Endothelial cell of umbilical vein (primary cell): ENCODE results near the gene PFDN4. TPM values are rescaled to one million over a fixed set of nuclear protein-coding genes. Genes with fewer than 3 reads are reported as not detected.

Experiments used
- BruUV-seq: library from RNA; stranded (reverse); fragments of 400-500 nt; replicated peaks from 2 replicates; lab custom pipeline; 2021; lab: Mats Ljungman, UMichigan
- CTCF ChIA-PET: fragments of 300-600, 350-600 bp; sonication (Branson Sonifier 250); formaldehyde crosslinking; loops from one replicate; lab custom pipeline; 2021; ENCODE audit warnings: antibody characterized with exemption, inconsistent platforms; lab: Charles Lee
- POLR2A ChIA-PET: fragments of 300-600, 350-600 bp; sonication (Branson Sonifier 250); formaldehyde crosslinking; loops from one replicate; lab custom pipeline; 2021; ENCODE audit warnings: antibody characterized with exemption, inconsistent platforms; lab: Charles Lee
- DNase-seq: peaks from one replicate; pipeline ENCODE4 v3.0.0-alpha.2; 2011; ENCODE audit warnings: low read depth, low spot score
- FAIRE-seq: peaks from 2 replicates; lab custom pipeline; 2011; peaks lifted over from hg19 to GRCh38; lab: Jason Lieb, UNC
- H2AFZ ChIP-seq: 2 replicates; pipeline ENCODE4 v1.6.0; 2012; ENCODE audit warnings: low read depth, low read length, control low read depth, inconsistent platforms
- H3K27ac ChIP-seq: 2 replicates; pipeline ENCODE4 v1.5.1; 2011; ENCODE audit warnings: low read depth, mild to moderate bottlenecking, control low read depth, low read length, moderate library complexity; ENCODE audit not compliant: insufficient read depth
- H3K27me3 ChIP-seq, 2 experiments: 2 replicates each; pipeline versions ENCODE4 v1.6.0 to v1.6.1; 2011; ENCODE audit warnings: low read length in 2 of 2, mixed read lengths in 1 of 2; ENCODE audit not compliant: control insufficient read depth in 2 of 2, insufficient read depth in 2 of 2
- H3K36me3 ChIP-seq, 2 experiments: 2 replicates in 1 of 2; 3 replicates in 1 of 2; pipeline ENCODE4 v1.5.1; 2011; ENCODE audit warnings: low read length in 2 of 2, mild to moderate bottlenecking in 1 of 2, moderate library complexity in 1 of 2; ENCODE audit not compliant: control insufficient read depth in 2 of 2, insufficient read depth in 2 of 2; ENCODE audit errors: extremely low read depth in 1 of 2
- H3K4me1 ChIP-seq: 3 replicates; pipeline ENCODE4 v1.5.1; 2011; ENCODE audit warnings: mild to moderate bottlenecking, low read length; ENCODE audit not compliant: control insufficient read depth, insufficient read depth; ENCODE audit errors: extremely low read depth
- H3K4me2 ChIP-seq: 2 replicates; pipeline ENCODE4 v1.6.1; 2011; ENCODE audit warnings: low read length, control low read depth, mixed read lengths; ENCODE audit not compliant: insufficient read depth
- H3K4me3 ChIP-seq, 3 experiments: fragments of 200-600 bp in 1 of 3; sonication (generic), shearing (Covaris generic) in 1 of 3; replicated peaks in 1 of 3; 2 replicates each; pipeline ENCODE4 v1.5.1; 2011 to 2016; ENCODE audit warnings: control low read depth in 3 of 3, low read length in 3 of 3, mild to moderate bottlenecking in 2 of 3, inconsistent platforms in 1 of 3, low read depth in 1 of 3, moderate library complexity in 1 of 3; ENCODE audit not compliant: insufficient read depth in 1 of 3
- H3K79me2 ChIP-seq: 2 replicates; pipeline ENCODE4 v1.6.0; 2012; ENCODE audit warnings: low read length, inconsistent platforms; ENCODE audit not compliant: control insufficient read depth, insufficient read depth
- H3K9ac ChIP-seq: replicated peaks from 2 replicates; pipeline ENCODE3; 2011; ENCODE audit warnings: low read length, control low read depth; ENCODE audit not compliant: insufficient read depth; ENCODE audit errors: extremely low read depth
- H3K9me1 ChIP-seq: replicated peaks from 3 replicates; pipeline ENCODE4 v1.6.0; 2011; ENCODE audit warnings: mild to moderate bottlenecking, low read length; ENCODE audit not compliant: control insufficient read depth, insufficient read depth; ENCODE audit errors: extremely low read depth
- H3K9me3 ChIP-seq: replicated peaks from 2 replicates; pipeline ENCODE4 v1.5.1; 2012; ENCODE audit warnings: low read length, inconsistent platforms; ENCODE audit not compliant: control insufficient read depth, insufficient read depth
- H4K20me1 ChIP-seq: replicated peaks from 2 replicates; pipeline ENCODE3; 2011; ENCODE audit warnings: mild to moderate bottlenecking, low read length; ENCODE audit not compliant: control insufficient read depth, insufficient read depth; ENCODE audit errors: extremely low read depth
- EZH2 ChIP-seq: IDR thresholded peaks from 2 replicates; pipeline ENCODE4 v1.6.1; 2012; ENCODE audit warnings: borderline replicate concordance, low read depth, mild to moderate bottlenecking, moderate library complexity, low read length, inconsistent platforms; ENCODE audit not compliant: severe bottlenecking
- FOS ChIP-seq: IDR thresholded peaks from 2 replicates; pipeline ENCODE4 v1.6.1; 2011; ENCODE audit warnings: mild to moderate bottlenecking, low read length, moderate library complexity, borderline replicate concordance; ENCODE audit not compliant: insufficient read depth
- GATA2 ChIP-seq: IDR thresholded peaks from 2 replicates; pipeline ENCODE4 v1.7.0; 2011; ENCODE audit warnings: low read depth, mild to moderate bottlenecking, moderate library complexity, mixed read lengths, low read length; ENCODE audit not compliant: insufficient read length, insufficient read depth
- JUN ChIP-seq: IDR thresholded peaks from 2 replicates; pipeline ENCODE4 v1.6.1; 2011; ENCODE audit warnings: borderline replicate concordance, low read depth; ENCODE audit not compliant: insufficient read length, insufficient read depth
- POLR2A ChIP-seq: IDR thresholded peaks from 2 replicates; pipeline ENCODE4 v1.6.1; 2012; ENCODE audit warnings: low read depth, mild to moderate bottlenecking, control low read depth, low read length
- POLR2AphosphoS5 ChIP-seq: IDR thresholded peaks from 2 replicates; pipeline ENCODE4 v1.6.1; 2012; ENCODE audit warnings: low read depth, mild to moderate bottlenecking, control low read depth, low read length, moderate library complexity; ENCODE audit not compliant: insufficient read depth
- dilution Hi-C: fragments of 300-500 bp; cut with MboI; formaldehyde crosslinking; loops from one replicate; pipeline ENCODE4 v1.15.0; 2019; ENCODE audit warnings: low sequenced_read_pairs; ENCODE audit not compliant: extremely low pct_ligation_motif_present
- intact Hi-C: fragments of 100-400 bp; cut with micrococcal nuclease; formaldehyde crosslinking; loops from one replicate; pipeline ENCODE4 v1.10.0; 2022
- polyA plus RNA-seq, 4 experiments: library from polyadenylated mRNA; depleted of rRNA in 3 of 4; stranded (reverse) in 3 of 4; unstranded in 1 of 4; fragments of >200 nt; gene quantifications; 2 replicates each; pipeline versions ENCODE4 v1.2.1 to v1.2.3, GENCODE V29; 2011 to 2012; ENCODE audit warnings: missing spikeins in 1 of 4
- total RNA-seq: library from RNA; stranded (reverse); gene quantifications from 2 replicates; pipeline ENCODE4 v1.2.3, GENCODE V29; 2021
- TF ChIP-seq, protein P1 (sequence below), 2 donors: IDR thresholded peaks; 1 replicate in 1 of 2; 2 replicates in 1 of 2; pipeline ENCODE4 v1.5.1; 2011; ENCODE audit warnings: low read length in 2 of 2, mild to moderate bottlenecking in 2 of 2, moderate library complexity in 2 of 2, control low read depth in 1 of 2, inconsistent platforms in 1 of 2, low read depth in 1 of 2; ENCODE audit not compliant: insufficient read depth in 1 of 2; ENCODE audit errors: extremely low read depth in 1 of 2

Gene PFDN4
- total and polyA plus RNA-seq, 2 donors (not counting 3 experiments of a cell fraction or from before 2014, with no cell fraction given) = 17.5 to 44.2 TPM

DNA sequence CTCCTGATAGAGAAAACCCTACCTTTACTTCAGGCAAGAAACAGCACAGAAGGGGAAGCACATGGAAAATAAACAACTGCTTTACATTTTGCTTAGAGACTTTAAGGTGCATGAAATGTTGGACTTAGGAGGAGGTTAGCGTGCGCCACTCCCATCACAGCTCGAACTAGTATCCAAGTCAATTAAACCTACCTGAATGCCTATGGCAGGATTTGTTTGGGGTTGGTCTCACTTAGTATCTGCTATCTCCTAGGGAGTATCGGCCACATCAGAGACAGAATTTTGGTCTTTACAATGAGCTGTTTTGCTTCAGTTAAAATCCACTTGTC is 46.1 kb upstream of the PFDN4 start:
- CTCF ChIA-PET = no interaction called here
- dilution Hi-C loops = no loop called here

More for the DNA sequence above, 46.1 kb upstream of the PFDN4 start:
- BruUV-seq = no TSS peak
- FAIRE-seq (no peak), DNase-seq (no peak)
- Histone ChIP-seq H3K36me3 (no peaks in the 10 kb centered on the region), H3K27ac (no peak overlapping the region), H3K9me1 (no peaks in the 10 kb centered on the region), H3K9ac (no peak overlapping the region), H3K79me2 (no peaks in the 10 kb centered on the region), H3K4me3 (no peak overlapping the region), H3K4me2 (no peak overlapping the region), H2AFZ (no peak overlapping the region), H3K9me3 (no peaks in the 10 kb centered on the region), H4K20me1 (no peaks in the 10 kb centered on the region), H3K4me1 (no peaks in the 10 kb centered on the region), H3K27me3 (no peaks in the 10 kb centered on the region)
- no peak for TF ChIP-seq EZH2
- TF ChIP-seq POLR2A = no peak
- TF ChIP-seq POLR2AphosphoS5 = no peak
- no peak for TF ChIP-seq FOS
- no peak for TF ChIP-seq JUN
- no peak for TF ChIP-seq GATA2
- TF ChIP-seq, protein P1, sequence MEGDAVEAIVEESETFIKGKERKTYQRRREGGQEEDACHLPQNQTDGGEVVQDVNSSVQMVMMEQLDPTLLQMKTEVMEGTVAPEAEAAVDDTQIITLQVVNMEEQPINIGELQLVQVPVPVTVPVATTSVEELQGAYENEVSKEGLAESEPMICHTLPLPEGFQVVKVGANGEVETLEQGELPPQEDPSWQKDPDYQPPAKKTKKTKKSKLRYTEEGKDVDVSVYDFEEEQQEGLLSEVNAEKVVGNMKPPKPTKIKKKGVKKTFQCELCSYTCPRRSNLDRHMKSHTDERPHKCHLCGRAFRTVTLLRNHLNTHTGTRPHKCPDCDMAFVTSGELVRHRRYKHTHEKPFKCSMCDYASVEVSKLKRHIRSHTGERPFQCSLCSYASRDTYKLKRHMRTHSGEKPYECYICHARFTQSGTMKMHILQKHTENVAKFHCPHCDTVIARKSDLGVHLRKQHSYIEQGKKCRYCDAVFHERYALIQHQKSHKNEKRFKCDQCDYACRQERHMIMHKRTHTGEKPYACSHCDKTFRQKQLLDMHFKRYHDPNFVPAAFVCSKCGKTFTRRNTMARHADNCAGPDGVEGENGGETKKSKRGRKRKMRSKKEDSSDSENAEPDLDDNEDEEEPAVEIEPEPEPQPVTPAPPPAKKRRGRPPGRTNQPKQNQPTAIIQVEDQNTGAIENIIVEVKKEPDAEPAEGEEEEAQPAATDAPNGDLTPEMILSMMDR (IDR thresholded peaks at IDR 0.05; ENCODE audit: extremely low read depth in 1 of 2, insufficient read depth in 1 of 2, low read depth in 1 of 2, low read length in 2 of 2) = no peak
- POLR2A ChIA-PET = no interaction called here
- intact Hi-C loops = no loop called here
